ENCODE results near the gene GNG11.
"Not testable (repeated sequence)": the region's sequence is repeated elsewhere in the genome, so short reads cannot be mapped to it uniquely, and the experiment has no call there.

GNG11 gene

DNA sequence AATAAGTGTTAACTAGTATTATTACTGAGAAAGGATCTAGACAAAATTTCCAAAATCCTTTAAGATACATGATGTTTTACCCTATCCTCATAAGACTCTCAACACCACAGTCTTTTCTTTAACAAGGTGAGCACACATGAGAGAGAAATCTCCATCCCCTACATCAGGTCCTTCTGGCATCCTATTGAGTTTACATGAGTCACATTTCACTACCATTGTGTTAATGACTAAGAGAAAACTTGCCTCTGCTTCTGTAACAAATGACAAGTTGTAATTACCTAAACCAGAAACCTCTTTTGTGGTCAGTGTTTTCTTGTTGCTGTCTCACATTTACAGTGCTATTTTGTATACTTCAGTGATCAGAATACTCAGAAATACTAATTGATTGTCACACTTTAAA lies 9.9 kb upstream of the GNG11 start:
- DNase-seq (ENCODE audit: low read depth): not testable (repeated sequence)

DNA sequence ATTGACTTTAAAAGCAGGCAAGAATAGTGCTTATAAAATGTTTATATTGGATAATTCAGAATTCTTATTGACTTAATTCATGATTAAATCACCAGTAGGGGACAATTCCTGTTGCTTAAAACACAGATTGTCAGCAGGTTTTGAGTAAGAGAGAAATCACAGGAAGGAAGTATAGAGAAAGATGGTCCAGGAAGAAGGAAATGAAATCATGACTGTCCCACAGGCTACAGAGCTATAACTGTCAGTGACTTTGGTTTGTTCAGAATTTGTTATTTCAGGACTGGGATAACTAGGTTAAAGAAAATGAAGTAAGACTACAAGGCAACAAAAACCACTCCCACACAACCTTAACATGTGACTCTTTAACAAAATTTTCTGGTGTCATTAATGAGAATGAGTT lies 8.3 kb upstream of the GNG11 start:
- no peak for DNase-seq (ENCODE audit: low read depth)

DNA sequence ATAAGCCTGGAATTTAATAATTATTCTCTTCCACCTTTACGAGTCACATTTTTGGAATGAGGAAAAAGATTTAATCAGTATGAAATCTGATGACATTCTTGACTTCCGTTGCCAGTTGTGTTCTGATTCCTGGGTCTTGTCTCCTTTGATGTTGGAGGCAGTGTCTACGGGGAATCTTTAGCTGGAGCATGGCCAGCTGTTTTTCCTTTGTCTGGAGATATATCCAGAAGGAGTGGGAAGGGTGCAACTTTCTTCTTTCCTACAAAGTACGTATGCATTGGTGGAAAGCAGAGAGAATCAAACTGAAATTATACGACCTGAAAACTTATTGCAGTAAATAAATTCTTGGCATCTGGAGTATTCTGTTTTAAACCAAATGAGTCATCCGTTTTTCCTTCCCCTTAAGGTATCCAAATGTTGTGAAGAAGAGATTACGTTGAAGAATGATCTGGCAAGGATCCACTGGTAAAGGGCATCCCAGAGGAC lies 6.9 kb upstream of the GNG11 start:
- DNase-seq (ENCODE audit: low read depth): no peak

DNA sequence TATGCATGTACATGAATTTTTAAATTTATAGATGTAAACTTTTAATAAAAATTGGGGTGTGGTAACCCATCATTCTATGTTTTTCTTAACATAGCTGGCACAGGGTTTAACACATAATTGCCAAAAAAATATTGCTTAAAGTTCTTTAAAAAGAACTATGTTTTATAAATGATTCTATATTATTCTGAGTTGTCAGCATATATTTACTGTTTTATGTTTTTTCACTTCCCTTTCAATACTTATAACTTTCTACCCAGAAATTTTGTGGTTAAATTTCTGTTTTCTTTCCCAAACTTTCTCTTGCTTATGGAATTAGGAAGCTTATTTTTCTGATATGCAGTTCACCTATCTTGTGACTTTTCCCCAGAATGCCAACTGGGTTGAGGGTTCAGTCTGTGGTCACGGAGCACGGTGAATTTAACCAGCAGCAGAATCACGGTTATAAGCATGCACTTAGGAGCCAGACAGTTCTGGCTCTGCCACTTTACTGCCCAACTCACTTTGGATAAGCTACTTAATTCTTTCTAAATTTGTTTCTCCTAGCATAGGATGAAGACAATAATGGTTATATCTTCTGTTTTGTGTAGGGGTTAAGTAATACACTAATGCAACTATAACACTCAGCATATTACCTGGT lies 6.2 kb upstream of the GNG11 start:
- DNase-seq (ENCODE audit: low read depth): not testable (repeated sequence)

DNA sequence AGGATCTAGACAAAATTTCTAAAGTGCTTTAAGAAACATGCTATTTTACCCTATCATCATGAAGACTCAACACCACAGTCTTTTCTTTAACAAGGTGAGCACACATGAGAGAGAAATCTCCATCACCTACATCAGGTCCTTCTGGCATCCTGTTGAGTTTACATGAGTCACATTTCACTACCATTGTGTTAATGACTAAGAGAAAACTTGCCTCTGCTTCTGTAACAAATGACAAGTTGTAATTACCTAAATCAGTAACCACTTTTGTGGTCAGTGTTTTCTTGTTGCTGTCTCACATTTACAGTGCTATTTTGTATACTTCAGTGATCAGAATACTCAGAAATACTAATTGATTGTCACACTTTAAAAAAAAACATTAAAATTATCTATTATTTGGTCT lies 5.6 kb upstream of the GNG11 start:
- DNase-seq (ENCODE audit: low read depth): not testable (repeated sequence)

DNA sequence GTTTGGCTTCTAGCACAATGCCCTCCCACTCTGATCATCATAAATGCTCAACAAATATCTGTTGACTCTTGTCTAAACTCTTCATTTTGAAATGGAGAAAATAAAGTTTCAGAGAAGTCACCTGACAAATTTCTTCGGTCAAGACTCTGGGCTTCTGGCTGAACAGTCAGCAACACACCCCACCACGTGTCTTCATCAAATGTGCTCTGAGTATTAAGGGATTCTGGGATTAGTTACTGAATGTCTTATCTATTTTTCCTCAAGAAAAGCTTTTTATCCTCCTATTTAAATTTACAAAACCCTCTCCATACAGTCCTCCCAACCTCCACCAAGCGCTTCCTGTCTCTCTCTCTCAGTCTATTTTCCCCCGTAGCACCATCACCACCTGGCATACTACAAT lies 5.2 kb upstream of the GNG11 start:
- DNase-seq (ENCODE audit: low read depth): not testable (repeated sequence)

DNA sequence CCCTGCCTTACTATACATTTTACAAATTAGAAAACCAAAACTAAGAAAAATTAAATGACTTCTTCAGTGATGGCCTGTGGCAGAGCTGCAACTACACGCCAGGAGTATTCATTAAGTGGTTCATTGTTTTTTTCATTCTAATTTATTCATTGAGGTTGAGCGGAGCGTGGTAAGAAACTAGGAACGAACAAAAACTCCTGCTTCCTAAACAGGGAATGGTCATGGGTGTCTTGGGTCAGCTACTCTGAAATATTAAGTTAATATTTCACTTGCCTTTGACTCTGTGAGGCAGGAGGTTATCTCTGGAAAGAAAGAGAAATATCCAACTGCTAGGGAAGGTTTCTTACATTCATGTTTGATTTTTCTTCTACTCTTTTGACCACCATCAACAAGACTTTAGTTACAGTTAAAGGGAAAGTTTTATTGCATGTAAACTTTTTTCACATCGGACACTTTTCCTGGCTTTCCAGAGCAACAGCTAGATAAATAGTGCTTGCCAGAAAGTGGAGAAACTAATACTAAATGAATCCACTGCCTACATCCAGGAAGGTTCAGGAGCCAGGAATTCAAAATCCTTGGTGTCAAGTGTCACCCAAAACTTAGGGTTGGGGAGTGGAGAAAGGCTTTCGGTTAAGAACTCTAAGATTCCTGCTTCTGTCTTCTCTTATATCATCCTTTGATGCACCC lies 896 bp upstream of the GNG11 start:
- no peak for DNase-seq (ENCODE audit: low read depth)

DNA sequence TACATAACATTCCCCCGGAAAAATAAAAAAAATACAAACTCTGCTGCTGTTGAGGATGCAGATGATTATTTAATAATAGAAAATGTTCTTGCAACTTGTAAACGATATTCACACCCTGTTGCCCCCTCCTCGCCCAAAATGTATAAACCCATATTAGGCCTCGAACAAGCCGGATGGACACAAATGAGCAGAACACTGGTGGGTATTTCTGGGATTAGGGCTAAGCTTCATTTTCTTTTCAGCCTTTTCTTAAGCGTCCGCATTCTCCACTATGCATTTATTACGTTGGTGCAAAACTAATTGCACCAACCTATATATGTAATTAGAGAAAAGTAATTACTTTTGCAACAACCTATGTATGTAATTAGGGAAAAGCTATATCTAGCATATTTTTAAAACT lies 349 bp upstream of the GNG11 start:
- DNase-seq (ENCODE audit: low read depth): no peak

DNA sequence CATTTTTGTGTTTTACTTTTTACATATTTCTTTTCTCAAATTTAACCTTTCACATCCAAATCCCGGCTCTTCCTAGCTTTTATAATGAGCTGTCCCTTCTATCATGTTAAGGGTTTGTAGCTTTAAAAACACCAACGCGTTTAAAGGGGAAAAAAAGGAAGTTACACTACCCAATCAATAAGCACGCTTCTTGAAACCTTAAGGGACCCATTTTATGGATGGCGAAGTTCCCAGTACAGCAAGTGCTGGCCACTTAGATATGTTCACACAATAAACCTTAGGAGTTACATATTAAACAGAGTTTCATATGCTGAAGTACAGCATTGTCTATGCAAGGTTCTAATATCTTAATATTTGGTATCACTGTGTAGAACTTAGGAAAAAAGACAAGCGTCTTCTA lies 1.8 kb downstream of the GNG11 start:
- DNase-seq (ENCODE audit: low read depth): no peak

DNA sequence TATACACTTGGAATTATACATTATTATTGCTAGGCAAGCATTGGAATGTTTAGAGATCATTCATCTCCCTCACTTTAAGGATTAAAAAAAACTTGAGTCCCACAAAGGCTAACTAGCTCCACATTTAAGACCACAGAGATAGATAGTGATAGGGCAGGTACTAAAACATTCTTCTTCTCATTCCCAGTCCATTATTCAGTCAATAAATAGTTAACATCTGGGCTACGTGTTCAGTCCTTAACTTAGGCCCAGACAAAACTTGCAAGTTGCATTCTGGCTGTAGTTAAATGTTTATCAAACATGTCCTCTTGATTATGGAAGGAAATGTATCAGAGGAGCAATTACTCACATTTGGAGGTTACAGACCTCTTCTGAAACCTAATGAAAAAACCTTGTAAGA lies 2.4 kb downstream of the GNG11 start:
- DNase-seq (ENCODE audit: low read depth): no peak

DNA sequence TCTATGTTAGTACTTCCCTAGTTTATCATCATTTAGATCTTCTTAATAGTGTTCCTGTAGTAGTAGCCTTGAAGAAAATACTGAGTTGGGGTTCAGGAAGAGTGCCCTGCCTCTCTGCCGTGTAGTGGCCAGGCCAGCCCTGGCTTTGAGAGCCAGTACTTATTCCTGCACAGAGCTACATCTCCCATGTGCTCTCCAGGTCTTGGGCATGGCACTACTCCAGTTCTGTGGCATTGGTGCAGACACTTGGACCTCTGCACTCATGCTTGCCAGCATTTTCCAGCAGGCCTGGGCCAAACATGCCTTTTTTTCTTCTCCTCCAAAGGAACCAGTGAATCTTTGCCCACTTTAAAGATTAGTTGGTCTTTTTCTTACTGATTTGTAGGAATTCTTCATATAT lies 5.3 kb downstream of the GNG11 start:
- DNase-seq (ENCODE audit: low read depth): no peak

DNA sequence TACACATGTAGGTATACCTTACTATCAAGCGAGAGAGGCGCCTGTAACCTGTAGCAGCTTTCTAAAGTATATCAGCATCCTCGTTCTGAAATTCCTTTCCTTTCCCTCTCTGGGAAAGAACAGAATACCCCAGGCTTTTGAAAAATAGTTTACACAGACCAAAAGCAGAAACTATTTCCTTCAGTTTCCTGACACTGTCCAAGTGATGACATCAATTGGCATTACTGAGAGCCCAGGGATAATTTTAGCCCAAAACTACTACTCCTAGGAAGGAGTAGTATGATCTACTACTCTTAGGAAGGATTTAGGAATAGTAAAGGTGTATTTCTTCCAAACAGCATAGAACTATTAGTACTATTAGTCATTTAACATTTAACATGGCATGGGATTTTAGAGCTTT lies 6.0 kb downstream of the GNG11 start:
- DNase-seq (ENCODE audit: low read depth): no peak

DNA sequence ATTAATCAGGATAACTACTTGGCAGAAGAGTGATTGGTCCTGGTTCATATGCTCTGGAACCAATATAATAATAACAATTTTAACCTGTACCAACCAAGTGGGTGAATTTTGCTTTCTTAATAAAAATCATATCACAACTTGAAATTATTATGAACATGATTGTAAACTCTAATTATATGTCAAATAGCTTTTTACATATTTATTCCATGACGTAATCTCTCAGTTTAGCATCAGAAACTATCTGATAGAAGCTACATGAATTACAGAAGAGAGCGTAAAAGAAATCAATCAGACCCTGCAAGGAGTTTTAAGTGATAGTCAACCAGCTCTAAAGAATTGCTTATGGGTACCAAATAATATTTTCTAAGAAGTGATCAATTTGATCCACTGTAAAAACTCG lies 10.1 kb downstream of the GNG11 start:
- DNase-seq (ENCODE audit: low read depth): no peak

DNA sequence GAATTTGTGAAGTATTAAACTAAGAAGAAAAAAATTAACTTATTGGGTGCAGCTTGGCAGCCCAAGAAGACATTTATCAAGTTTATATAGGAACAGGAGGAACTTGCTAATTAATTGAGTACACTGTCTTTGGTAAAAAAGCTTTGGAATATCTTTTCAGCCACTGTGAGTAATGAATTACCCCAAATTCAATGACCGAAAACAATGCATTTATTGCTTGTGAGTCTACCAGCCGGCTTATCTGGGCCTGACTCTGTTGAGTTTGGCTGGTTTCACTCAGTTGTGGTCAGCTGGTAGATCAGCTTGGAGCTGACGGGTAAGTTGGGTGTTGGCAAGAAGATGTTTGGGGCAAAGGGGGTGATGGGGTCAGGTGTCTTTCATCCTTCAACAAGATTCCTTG lies 11.6 kb downstream of the GNG11 start:
- no peak for DNase-seq (ENCODE audit: low read depth)

DNA sequence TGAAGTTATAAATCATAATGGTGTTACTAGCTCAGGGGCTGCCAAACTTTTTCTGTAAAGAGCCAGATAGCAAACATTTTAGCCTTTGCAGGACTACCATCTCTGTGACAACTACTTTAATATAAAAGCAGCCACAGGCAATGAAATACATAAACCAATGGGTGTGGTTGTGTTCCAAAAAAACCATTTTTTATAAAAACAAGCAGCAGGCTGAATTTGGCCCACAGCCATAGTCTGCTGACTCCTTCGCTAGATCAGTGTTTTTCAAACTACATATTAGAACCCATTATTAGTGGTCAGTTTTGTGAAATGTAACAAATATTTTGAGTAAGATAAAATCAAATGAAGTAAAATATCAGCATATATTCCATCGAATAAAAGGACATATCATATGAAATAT lies 13.6 kb downstream of the GNG11 start:
- no peak for DNase-seq (ENCODE audit: low read depth)

DNA sequence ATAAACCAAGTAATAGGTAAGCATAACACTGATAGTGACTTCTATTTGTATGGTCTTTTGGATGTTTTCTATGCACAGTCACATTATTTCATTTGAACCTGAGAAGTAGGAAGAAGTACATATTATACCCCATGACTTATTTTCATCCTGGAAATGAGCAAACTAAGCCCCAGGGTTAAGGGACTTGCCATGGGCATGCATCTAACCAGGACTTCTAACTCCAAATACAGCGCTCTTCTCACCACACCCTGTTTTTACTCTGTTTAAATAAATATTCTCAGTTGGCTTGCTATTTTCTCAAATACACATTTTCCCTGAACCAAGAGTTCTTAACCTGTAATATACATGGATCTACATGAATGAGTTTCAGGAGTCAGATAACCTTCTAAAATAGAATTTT lies 16.3 kb downstream of the GNG11 start:
- DNase-seq (ENCODE audit: low read depth): no peak

DNA sequence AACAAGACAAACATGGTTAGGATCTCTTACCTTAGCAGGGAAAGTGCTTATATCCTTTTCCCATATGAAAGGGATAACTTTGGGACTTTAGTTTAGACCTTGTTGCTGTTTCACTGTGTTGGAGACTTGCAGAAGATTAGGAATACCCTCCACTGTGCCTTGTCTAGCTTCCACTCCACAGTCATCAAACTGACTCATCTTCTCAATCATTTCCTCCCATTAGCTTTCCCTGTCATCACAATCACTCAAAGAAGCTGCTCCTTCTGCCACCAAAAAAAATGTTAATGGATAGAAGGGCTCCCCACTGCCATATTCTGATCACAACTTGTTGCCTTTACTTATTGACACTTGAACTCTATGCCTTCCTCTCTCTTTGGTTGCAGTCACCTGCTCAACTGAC lies 16.8 kb downstream of the GNG11 start:
- no peak for DNase-seq (ENCODE audit: low read depth)

DNA sequence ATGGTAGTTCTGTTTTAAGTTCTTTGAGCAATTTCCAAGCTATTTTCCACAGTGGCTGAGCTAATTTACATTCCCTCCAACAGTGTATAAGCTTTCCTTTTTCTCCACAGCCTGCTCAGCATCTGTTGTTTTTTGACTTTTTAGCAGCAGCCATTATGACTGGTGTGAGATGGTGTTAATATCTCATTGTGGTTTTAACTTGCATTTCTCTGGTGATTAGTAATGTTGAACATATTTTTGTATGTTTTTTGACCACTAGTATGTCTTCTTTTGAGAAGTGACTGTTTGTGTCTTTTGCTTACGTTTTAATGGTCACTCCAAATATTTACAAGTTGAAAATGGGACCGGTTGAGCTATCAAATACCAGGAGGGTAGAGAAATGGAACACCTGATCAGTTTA lies 20.4 kb downstream of the GNG11 start:
- DNase-seq (ENCODE audit: low read depth): no peak

DNA sequence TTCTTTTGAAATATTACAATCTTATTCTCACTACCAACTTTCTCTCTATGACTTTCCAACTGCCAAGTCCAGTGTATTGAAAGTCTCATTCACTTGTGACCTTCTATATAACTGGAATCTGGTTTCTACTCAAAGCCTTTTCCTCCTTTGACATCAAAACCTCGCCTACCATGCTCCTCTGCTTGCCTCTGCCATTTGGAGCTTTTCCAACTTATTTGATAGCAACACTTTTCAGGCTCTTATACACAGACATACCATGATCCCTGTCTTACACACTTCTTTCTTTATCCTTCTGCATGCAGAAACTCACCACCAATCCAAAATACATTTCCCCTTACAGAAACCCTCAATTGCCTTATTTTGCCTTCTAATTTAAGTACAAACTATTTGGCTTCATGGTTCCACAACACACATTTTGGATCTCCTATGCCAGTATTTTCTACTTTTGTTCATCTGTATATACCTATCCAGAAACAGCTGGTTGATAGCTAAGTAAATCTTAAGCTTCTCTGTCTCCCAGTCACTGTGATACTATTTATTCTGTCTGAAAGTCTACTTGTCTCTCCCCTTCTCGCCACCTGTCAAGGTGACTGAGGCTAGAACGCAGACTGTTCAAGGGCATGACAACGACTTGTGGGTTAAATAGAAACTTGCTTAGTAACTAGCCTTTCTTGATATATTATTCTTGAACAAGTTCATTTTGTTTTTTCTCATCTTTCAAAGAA lies 22.4 kb downstream of the GNG11 start:
- no peak for DNase-seq (ENCODE audit: low read depth)

DNA sequence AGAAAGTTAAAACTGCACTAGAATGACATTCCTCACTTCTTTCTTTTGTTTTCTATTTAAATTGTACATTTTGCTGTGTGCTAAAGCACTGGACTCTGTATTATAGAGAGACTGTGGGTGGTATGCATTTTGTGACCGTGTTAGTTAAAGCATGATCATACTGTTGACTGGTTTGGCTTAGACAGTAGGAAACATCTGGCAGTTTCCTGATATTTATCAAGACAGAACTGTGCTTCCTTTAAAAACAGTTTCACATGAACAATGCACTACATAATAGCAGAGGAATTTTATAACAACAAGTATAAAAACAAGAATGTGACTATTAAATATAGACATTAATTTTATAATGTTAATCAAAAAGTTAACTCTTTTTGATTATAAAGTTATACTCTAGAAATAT lies 23.1 kb downstream of the GNG11 start:
- DNase-seq (ENCODE audit: low read depth): no peak

DNA sequence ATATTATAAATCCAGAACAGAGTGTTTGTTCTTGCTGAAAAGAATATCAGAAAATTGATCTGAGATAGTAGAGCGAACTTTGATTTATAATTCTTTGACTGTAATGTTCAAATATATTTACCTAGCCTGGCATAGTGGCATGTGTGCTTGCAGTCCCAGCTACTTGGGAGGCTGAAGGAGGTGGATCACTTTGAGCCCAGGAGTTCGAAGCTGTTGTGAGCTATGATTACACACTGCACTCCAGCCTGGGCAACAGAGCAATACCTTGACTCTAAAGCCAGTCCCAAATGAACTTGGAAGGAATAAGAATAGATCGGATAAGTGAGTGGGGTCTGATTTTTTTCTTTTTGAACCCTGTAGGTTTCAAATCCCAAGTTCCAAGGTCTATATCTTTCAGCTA lies 23.5 kb downstream of the GNG11 start:
- DNase-seq (ENCODE audit: low read depth): no peak

DNA sequence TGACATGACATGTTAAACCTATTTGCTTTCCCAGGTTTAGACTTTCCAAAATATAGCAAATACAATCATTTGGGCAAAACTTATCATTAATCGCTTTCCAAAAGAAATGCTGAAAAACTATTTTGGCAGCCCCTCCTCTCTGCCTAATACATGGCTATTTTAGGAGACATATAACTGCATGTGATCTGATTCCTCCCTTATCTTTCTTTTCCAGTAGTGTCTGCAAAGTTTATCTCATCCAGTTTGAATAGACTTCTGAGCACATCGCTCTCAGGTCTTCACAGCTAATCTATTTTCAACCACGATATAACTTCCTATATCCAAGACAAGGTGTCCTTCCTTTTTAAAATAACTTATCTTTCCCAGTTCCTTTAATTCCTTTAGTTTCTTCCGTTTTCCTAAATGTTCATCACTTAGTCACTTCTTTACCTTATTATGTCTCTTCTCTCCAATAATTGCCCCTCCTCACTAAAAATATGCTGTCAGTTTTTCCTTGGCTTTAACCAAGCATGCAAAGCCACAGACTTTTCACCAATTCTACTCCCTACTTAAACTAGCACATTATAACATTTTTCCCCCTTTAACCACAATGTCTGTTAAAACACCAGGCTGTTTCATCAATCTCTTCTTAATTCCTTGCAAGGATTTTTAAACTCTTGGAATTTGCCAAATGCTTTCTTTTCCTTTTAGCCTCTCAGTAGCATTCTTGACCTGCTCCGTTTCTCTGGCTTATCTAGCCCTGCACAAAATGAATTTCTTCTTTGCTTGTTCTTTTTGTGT lies 24.4 kb downstream of the GNG11 start:
- DNase-seq (ENCODE audit: low read depth): no peak

DNA sequence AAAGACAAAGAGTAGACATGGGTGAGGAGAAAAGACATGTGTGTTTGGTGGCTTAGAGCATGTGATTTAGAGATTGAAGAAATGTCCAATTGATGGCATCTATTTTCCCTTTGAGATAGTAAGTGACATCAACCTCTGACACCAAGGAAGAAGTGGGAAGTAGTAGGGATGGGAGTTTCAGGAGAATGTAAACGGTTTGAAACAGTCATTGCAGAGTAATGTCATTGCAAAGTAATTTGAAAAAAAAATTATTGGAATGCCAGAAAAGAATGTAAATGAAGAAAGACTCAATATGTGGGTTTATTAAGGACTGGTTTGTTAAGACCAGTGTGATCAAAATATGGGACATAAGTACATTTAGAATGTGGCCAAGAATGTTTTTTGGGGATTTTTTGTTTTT lies 26.6 kb downstream of the GNG11 start:
- no peak for DNase-seq (ENCODE audit: low read depth)
